Kidney glomerular epithelial cell (primary cell): Measurements from ENCODE around the gene SPATA31C2.
A peak's percentile ranks its signal among the peaks of the same experiment; 100 is the strongest.
"Not testable (repeated sequence)": the region's sequence is repeated elsewhere in the genome, so short reads cannot be mapped to it uniquely, and the experiment has no call there.

ENCODE experiments used
- DNase-seq: peaks from one replicate; lab custom pipeline; 2025; lab: John Stamatoyannopoulos, UW

The SPATA31C2 gene

GRCh38 chr9:88127700-88128300 is 10.5 kb downstream of the SPATA31C2 start:
- DNase-seq: not testable (repeated sequence)

- DNase-seq: not testable (repeated sequence)
These were observed 14.9 kb downstream of the SPATA31C2 start for GRCh38 chr9:88123413-88123812.

DNA sequence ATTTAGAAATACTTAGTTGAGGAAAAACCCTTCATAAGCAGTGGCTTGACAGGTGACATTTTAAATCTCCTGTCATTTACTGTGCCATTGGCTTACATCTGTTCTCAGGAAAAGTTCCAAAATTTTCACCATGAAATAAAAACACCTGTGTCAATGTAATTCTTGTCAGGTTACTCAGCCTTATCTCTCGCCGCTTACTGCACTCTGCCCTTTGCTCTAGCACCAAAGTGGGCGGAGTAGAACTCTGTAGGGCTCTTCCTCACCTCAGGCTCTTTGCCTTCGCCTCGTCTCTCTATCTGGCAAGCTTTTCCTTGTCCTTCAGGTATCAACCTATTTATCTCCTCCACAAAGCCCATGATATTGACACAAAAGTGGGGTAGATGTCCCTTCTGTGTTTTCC is 20.2 kb downstream of the SPATA31C2 start:
- not testable (repeated sequence) for DNase-seq

- not testable (repeated sequence) for DNase-seq
These were observed 23.2 kb downstream of the SPATA31C2 start for GRCh38 chr9:88114968-88115612.

- not testable (repeated sequence) for DNase-seq
These were observed 23.9 kb downstream of the SPATA31C2 start for GRCh38 chr9:88114283-88114967.

DNA sequence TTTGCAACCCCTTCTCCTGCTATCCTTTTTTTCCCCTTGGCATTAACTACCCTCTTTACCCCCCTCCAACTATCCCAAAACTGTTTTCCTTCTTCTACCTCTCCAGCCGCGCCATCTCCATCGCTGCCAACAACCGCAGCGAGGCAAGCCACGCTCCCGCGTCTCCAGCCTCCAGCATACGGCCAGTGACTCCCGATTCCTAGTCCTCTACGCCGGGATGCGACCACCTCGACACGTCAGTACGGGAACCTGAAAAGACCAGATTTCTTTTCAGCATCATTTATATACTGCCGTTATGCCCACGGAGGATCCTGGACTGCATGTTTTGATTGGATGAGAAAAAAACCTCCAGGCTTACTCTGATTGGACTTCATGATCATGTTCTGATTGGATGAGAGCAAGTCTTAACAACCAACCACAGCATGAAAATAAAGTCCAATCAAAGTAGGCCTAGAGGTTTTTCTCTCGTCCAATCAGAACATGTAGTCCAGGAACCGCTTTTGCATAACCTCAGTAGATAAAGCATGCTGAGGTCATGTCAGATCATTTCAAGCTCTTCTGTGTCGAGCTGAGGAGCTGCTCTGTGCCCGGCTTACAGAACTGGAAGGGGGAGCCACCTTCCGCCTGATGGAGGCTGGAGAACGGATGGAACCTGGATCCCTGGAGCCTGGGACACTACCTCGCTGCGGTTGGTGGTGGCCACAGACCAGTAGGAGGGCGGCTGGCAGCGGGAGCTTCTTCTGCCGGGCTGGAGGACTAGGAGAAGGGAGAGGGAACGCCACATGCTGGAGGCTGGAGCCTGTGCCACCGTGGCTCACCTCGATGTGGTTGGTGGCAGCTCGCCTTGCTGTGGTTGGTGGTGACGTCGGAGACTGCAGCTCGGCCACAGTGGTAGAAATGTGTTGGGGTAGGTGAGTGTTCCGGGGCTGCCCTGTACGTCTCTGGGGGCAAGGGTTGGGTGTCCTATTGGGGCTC is 24.8 kb downstream of the SPATA31C2 start:
- not testable (repeated sequence) for DNase-seq

DNA sequence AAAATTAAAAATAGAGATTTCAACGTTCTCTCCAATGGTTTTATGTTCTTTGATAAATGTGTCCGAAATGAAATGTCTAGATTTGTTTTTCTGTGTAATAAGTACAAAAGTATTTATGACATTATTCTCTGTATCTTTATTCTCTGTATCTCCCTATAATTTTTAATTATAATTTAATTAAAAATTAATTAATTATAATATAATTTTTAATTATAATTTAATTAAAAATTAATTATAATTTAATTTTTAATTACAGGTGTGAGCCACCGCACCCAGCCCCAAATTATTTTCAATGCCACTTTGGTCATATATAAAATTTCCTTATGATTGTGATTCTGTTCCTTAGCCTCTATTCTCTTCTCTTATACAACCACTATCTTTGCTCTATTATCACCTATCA is 28.2 kb downstream of the SPATA31C2 start:
- no peak for DNase-seq

DNA sequence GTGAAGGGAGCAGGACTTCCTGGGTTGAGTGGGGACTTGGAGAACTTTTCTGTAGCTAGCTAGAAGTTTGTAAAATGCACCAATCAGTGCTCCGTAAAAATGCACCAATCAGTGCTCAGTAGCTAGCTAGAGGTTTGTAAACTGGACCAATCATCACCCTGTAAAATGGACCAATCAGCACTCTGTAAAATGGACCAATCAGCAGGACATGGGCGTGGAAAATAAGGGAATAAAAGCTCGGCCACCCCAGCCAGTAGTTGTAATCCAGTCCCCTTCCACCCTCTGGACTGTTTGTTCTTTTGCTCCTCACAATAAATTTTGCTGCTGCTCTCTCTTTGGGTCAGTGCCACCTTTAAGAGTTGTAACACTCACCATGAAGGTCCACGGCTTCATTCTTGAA is 29.5 kb downstream of the SPATA31C2 start:
- DNase-seq: no peak

GRCh38 chr9:88106492-88106891 is 31.8 kb downstream of the SPATA31C2 start:
- DNase-seq: peak; percentile 26

- no peak for DNase-seq
These were observed 45.4 kb downstream of the SPATA31C2 start for GRCh38 chr9:88092797-88093331.

- no peak for DNase-seq
These were observed 48.1 kb downstream of the SPATA31C2 start for GRCh38 chr9:88090151-88090581.

DNA sequence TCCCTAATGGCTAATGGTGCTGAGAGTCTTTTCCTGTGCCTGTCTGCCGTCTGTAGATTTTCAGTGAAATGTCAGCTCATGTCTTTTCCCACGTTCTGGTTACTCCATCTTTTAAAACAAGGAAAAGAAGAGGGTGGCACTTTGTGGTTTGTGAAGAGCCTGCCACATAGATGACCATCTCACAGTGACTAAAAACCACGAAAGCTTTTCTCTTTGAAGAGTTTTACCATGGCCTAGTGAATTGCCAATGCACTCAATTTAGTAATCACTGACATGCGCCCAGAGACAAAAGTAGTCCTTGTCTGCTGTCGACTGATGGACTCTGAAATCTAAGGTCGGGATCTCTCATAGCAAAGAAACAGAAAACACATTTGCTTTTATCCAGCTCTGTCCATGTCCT is 50.4 kb downstream of the SPATA31C2 start:
- no peak for DNase-seq

DNA sequence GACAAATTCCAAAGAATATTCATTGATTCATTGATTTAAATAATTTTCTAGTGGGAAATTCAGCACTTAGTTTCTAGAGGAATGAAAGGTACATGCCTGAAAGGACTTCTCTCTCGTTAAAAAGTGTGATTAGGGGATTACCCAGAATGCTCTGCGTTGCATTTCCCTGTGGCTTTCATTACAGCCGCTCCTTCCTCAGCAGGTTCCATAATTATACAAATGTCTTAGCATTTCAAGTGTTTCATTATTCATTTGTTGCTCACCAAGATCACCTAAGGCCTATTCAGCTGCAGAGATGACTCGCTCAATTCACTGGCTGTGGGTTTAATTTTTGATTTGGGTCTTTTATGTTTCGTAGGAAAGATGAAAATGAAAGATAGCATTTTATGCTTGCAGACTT is 52.8 kb downstream of the SPATA31C2 start:
- no peak for DNase-seq

DNA sequence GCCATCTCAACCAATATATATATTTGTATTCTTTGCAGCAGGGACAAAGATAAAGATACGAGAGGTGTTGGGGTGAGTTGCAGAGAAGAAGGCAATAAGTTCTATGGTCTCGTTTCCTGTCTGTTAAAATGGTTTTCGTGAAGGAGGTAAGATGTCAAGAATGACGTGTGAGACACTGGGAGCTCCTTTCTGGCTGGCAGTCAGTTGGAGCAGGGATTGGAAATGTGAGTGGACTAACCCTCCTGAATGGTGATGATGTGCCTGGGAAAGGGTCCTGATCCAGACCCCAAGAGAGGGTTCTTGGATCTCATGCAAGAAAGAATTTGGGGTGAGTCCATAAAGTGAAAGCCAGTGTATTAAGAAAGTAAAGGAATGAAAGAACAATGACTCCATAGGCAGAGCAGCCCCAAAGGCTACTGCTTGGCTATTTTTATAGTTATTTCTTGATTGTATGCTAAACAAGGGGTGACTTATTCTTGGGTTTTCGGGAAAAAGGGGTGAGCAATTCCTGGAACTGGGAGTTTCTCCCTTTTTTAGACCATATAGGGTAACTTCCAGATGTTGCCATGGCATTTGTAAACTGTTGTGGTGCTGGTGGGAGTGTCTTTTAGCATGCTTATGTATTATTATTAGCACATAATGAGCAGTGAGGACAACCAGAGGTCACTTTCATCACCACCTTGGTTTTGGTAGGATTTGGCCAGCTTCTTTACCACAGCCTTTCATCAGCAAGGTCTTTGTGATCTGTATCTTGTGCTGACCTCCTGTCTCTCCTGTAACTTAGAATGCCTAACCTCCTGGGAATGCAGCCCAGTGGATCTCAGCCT is 53.7 kb downstream of the SPATA31C2 start:
- DNase-seq: no peak
